Activated CD8-positive, alpha-beta memory T cell treated with anti-CD3 and anti-CD28 coated beads, Interleukin-2, amount 50 U/mL, for 1 hour (primary cell): ENCODE results near the gene GPR26.

Experiments used
- DNase-seq: peaks from one replicate; pipeline ENCODE4 v3.0.0-alpha.2; 2020; ENCODE audit errors: extremely low read depth

GPR26 gene

DNA sequence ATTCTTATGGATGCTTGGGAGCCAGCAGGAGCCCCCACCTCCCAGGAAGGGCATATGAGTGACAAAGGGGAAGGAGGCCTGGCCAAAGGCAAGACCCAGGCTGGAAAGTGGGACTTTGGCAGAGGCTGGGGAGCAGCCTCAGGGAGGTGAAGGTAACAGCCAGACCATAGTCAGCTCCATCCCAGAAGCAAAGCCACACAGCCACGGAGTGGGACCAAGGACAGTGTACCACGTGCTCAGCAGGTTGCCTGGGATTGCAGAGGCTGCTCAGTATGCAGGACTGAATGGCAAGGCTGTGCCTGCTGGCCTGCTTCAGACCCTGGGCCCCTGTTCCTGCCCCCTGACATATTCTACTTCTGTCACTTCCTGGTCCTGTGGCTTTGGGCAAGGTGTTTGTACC lies 17.6 kb upstream of the GPR26 start:
- DNase-seq, result no peak

DNA sequence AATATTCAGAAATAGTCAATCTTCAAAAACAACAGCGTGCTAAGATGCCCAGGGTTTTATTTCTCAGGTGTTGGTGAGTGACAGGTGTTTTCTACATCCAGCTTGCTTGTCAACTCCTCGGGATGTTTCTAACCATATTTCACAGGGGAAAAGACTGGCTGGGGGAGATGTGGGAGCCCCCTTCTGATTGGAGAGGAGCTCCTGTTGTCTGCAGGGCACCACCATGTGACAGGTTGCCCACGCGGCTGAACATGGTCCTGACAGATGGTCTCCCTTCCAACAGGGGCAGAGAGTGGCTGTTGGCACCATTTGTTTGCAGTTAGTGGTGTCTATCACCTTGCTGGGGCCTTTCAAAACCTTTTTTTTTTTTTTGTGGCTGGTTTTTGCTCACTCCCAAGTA lies 16.5 kb upstream of the GPR26 start:
- no peak for DNase-seq

DNA sequence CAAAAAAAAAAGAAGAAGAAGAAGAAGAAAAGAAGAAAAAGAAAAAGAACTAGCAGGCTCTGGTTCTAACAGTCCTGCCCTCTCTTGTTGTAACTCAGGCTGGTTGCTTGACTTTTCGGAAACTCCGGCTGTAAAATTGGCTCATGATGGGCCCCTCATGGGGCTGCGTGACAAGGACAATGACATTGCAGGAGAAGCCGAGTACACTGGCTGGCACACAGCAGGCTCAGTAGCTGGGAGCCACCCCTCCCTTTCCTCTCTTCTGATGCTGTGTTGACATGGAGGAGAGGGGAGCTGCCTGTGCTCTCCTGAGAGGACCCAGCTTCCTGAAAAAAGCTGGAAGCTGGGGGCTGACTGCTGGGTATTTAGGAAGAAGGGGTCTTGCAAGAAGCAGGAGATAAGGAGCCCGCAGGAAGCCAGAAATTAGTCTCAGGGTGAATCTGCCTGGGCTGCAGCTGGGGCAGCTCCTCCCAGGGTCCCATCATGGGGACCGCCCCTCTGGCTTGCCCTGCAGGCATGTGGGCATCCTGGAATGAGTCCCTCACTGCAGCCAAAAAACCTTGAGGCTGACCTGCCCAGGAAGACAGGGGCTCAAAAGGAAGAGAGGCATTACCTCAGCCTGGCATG lies 14.6 kb upstream of the GPR26 start:
- no peak for DNase-seq

DNA sequence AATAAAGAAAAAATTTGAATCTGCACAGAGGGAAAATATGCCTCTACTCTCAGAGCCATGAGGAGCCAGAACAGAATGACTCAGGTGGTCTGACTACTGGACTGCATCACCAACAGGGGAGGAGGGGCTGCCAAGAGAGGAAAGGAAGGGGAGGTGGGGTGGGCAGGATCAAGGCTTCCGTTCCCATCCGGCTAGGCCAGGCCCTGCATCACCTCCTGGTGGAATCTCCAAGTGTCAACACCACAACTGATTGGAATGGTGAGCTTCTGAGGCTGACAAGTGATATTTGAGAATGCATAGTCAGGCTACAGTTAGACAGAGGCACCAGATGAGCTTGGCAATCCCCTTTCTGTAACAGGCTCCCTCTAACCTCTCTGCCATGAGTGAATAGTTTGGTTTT lies 10.4 kb upstream of the GPR26 start:
- DNase-seq, result no peak

DNA sequence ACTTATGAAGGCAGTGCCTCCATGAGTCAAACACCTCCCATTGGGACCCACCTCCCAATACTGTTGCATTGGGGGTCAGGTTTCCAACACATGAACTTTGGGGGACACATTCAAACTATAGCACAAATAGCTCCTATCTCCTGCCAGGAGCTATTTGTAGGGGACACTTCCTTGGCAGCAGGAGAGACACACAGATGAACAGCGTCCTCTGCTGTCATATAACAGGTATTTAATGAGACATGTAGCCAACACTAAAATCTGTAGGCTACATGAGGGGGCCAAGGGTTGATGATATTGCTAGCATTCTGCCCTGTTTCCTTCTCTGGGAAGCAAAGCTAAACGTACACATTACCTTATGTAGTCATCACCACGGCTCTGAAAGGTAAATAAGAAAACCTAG lies 2.6 kb upstream of the GPR26 start:
- DNase-seq, result no peak

DNA sequence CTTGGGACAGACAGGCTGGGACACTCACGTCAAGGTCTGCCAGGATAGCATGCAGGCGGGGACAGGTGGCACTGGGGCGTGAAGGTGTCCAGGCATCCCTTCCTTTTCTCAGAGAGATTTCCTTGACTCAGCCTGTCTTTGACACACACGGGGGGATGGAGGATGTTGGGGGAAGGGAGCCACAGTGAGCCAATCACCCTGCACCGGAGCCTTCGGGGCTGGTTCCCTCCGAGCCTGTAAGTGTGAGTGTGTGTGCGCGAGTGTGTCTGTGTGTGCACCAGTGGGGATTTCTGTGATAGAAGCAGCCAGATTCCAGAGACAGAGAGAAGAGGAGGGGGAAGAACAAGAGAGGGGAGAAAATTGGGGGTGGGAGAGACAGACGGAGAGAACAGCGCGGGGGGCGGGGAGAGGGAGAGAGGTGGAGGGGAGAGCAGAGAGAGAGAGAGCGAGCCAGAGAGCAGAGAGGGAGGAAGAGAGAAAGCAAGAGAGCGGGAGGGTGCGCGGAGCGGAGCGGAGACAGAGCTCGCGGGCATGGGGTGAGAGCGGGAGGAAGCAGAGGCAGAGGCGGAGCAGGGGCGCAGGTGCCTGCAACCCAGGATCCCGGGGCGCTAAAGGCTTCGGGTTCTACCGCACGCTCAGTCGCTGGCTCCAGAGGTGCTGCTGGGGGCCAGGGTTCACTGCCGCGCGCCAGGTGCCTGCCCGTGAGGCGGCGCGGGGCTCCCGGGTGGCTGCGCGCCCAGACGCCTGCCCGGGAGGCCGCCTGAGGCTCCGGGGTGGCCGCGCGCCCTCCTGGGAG lies 466 bp upstream of the GPR26 start:
- DNase-seq, result no peak

DNA sequence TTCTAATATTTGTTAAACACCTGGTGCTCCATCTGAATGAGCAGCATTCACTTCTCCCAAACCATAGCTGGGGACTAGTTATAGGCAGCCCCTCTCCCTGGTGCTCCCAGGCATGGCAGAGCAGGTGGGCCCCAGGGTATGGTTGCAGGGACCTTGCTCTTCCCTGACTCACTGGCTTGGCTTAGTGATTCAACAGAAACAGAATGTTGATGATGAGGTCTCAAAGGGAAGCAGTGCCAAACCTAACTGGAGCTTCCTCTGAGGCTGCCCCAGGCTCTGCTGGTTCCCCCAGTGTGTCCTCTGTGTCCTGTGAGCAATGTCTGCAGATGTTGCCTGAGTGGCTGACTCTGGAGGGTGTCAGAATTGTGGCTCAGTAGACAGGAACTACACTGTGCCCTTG lies 3.7 kb downstream of the GPR26 start:
- DNase-seq, result no peak

DNA sequence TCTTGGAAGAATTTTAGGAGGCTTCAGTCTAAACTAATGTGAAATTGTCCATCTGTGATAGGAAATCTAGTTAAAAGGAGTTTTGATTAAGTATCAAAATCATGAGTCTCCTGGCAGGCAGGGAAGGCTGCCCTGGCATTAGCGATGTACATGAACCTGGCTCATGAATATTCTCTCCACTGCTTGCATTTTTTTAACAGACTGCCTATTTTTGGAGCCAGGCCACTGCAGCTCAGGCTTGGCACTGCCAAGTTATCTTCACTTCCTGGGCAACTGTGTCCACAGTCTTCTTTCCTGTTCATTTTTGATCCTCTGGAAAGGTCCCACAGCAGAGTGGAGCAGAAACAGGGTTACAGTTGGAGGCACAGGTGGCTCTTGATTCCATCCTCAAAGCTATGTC lies 7.0 kb downstream of the GPR26 start:
- no peak for DNase-seq

DNA sequence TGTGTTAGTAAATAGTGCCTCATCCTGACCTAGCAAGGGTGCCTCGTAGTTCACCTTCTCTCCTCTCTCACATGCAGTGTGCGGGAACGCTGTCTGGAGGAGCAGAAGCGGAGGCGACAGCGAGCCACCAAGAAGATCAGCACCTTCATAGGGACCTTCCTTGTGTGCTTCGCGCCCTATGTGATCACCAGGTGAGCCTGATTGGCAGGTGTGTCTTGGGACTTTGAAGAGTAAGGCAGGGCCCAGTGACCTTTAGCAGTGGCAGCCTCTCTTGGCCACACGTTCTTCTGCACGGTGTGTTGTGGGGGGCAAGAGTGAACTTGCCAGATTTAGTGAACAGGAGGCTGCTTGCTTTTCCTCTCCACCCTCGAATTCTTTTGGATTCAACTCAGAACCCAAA lies 8.6 kb downstream of the GPR26 start:
- no peak for DNase-seq

DNA sequence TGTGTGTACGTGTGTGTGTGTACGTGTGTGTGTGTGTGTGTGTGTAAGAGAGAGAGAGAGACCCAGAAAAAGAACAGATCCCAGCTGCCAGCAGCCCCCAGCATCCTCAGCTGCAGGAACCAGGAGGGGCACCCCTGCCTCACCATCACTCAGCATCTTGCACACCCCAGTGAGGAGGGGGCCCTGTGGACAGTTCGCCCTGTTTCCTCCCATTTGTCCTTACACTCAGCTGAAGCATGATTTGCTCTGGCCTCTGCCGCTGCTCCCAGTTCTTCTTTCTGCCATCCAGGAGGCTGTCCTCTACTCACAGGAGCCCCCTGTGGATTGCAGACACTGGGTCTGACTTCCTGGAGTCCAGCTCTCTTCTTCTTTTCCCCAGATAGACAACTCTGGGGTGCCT lies 9.7 kb downstream of the GPR26 start:
- no peak for DNase-seq

DNA sequence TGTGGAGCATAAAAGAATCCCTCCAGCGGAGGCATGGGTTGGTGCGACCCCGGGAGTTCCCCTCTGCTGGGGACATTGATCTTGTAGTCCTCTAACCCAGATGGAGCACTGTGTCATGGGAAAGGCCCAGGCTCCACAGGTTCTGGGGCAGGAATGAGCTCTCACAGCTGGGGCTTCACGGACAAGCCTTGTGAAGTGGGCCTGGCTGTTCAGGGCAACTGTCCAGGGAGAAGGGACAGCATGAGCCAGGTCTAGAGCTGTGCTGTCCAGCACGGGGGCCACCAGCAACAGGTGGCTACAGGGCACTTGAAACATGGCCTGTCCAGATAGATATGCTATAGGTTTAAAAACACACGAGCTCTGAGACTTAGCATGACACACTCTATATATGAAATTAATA lies 11.4 kb downstream of the GPR26 start:
- no peak for DNase-seq

DNA sequence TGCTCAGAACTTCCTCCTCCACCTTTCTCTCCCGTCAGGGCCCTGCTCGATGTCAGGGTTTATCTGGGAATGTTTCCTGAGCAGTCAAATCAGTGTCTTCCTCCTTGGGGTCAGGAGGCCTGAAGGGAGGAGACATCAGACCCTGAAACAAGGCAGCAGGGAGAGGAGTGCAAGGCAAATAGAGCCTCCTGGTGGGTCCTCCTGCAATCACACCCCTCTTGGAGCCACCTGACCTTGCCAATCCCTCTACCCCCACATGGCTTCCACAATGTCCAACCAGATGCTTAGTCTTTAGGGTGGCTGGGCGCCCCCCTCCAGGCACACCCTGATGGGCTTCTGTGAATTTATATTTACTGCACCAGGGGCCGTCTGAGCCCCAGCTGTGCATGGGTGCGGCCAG lies 12.2 kb downstream of the GPR26 start:
- no peak for DNase-seq

DNA sequence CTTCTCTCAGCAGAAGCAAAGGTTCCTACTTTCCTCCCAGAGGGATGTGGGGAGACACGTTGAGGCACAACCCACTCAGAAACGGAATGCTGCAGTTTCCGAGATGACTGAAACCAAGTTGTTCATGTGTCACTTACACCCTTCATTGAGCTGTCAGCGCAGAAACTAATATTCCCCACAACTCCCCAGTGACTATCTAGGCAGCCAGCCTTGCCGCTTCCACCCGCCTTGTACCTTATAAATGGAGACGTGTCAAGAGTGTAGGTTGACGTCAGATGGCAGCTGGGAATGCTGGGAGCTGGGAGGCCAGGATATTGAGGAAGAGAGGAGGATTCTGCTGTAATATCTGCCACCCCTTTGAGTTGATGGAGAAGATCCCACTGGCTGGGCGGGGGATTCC lies 15.1 kb downstream of the GPR26 start:
- no peak for DNase-seq

DNA sequence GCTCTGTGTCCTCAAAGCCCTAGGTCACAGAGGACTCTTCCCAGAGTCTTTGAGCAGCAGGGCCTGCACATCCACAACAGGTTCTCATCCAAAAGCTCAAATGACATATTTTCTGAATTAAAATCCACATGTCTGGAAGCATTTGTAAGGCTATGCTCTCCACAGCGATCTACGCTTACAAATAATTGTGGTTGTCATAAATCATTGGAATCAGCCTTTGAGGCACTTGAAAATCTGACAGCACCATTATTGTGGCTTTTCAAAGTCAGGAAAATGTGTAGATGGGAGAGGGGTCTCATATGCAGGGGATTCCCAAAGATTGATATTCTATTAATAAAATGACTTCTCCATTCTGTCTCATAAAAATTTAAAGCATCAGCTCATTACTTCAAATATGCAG lies 16.3 kb downstream of the GPR26 start:
- DNase-seq, result no peak

DNA sequence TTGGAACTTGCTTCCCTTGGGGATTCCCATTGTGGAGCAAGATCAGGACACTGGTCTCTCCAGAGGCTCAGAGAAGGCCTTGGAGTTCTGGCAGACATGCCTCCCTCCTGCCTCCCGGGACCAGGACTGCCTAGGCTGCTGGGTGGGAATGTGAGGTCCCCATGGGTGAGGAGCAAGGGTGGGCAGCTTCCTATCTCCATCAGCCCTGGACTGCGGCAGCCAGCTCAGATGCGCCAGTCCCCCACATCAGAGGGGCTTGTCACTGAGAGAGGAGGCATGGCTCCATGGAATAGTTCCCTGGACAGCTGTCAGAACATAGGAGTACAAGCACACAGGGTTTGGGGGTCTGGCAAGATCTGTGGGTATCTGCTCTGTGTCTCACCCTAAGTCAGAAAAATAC lies 17.3 kb downstream of the GPR26 start:
- no peak for DNase-seq

DNA sequence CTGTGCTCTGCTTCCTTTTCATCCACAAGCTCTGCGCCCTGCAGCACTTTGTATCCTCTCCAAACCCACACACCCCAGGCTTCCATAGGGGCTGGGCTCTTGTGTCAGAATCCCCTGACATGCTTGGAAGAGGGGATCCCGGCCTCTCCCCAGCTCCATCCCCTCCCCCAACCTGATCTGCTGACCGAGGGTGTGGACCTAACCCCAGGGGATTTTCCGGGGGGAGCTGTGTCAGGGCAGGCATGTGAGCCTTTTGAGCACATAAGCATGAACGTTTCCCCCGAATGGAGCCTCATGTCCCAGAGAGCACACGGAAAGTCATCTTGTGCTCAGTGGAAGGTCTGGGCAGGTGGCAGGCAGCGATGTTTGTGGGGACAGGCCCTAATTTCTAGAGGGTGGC lies 17.7 kb downstream of the GPR26 start:
- DNase-seq, result no peak

DNA sequence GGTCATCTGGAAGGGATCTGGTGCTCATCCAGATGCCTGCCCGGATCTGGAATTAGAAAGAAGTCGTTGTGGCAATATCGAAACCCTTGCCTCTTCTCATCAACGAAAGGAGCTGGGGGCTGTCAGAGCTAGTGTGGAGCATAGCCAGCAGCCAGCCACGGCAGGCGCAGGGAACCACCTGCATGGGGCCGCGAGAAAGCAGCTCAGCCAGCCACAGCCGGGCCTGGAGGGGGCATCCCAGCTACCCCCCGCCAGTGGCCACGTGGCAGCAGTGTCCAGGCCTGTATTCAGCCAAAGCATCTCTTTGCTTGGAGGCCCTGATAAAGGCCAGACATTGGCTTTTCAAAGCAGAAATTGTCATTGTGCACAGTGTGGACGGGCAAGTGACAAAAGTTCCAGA lies 19.1 kb downstream of the GPR26 start:
- DNase-seq, result no peak

DNA sequence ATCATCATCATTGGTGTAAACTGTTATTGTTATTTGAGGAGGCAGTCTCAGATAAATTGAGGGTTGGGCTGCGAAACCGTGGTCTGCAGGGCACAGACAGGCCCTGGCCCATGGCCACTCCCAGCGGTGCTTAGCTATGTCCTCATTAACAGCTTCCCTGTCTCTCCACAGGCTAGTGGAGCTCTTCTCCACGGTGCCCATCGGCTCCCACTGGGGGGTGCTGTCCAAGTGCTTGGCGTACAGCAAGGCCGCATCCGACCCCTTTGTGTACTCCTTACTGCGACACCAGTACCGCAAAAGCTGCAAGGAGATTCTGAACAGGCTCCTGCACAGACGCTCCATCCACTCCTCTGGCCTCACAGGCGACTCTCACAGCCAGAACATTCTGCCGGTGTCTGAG lies 21.6 kb downstream of the GPR26 start:
- DNase-seq, result no peak

DNA sequence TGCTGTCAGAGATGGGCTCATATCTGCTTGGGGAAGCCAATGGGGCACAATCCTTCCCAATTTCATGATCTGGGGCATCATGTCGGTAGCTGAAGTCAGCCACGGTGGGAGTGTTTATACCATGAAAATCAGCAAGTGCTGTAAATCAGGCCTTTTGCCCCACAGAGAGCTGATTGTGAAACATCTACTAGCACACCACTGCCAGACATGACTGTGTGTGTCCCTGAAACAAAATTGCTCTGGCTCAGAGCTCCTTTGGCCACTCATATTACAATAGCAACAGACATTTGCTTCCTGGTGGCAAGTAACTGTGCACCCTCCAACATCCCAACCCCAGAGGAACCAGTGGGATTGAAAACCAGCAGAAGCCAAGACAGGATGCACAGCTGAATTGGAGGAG lies 23.7 kb downstream of the GPR26 start:
- DNase-seq, result no peak

DNA sequence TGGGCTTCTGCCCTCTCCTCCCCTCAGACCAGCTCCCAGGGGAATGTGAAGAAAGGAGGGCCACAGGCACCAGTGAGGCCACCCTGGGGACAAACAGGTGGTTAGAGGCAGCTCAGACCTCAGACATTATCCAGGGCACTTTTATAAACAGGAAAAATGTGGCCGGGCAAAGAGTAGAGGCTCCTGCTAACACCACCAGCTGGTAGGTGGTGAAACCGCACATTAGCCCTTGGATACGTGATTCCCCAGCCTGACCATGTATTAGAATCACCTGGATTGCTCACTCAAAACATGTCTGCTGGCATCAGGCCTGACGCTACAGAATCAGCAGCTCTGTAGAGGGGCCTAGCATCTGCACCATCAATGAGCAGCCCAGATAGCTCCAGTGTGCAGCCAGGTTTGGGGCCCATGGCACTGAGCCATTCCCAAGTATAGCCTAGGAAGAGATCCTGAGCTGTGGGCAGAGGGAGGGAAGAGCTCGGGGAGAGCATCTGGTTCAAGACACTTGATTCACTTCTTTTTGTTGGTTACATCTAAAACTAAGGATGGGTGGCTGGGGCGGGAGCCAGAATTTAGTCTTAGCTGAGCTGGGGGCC lies 37.1 kb downstream of the GPR26 start:
- DNase-seq, result no peak

DNA sequence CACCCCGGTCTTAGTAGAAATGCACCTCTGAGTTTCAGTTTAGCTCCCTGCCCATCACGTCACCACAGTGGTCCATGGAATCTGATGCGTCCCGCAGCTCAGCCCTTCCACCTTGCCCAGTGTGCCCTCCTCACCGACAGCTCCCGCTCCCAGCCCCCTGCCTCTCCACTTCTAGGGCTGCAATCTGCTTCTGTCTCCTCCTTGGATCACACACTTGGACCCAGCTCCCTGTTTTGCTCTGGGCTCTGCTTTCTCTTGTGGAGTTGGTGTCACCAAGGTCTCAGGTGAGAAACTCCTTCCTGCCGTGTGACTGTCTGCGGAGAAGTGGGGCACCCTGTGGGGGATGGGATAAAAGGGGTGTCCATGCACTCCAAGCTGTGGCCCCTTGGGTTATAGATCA lies 37.9 kb downstream of the GPR26 start:
- DNase-seq, result no peak

DNA sequence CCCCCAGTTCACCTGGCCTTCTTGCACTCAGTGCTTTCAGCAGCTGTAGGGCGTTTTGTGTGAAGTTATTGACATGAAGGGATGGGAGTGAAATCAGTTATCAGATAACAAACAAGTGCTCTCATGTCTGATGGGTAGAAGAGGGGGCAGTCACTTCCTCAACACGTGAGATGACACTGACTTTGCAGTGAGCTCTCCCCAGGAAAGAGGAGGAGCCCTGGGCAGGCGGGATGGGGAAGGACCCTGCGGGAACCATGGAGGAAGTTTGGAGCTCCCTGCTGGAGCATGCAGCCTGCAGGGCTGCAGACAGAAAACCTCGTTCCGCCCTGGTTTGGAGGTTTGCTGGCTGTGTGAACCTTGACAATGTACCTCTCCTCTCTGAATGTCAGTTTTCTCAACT lies 38.7 kb downstream of the GPR26 start:
- DNase-seq, result no peak

DNA sequence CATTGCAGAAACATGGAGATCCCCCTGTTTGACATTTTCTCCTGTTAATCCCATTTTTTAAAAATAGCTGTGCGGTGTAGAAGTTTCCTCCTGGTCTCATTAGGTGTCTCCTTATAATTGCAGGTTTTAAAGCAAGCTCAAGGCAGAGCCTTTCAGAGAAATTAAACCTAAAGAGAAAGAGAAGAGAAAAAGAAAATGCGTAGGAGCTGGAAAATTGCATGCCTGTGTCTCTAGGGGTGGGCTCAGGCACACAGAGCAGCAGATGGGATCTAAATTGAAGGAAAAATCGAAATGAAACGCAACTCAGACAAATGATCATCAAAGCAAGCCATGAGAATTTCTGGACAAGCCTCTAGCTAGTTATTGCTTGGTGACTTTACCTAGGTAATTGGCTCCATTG lies 40.1 kb downstream of the GPR26 start:
- no peak for DNase-seq

DNA sequence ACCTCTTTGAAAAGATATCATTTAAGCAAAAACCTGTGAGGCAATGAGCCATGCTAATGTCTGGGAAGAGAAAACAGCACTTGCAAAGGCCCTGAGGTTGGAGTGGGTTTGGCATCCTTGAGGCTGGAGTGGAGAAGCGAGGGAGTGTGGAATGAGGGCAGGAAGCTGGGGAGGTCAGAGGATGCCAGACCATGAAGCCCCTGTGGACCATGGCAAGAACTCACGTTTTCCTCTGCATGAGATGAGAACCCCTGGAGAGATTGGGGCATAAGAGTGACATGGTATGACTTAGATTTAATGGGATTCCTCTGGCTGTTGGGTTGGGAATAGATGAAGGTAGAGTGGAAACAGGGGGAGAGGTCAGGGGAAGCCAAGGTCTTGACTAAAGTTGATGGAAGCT lies 49.4 kb downstream of the GPR26 start:
- DNase-seq, result no peak
